HL-60 (cell line): ENCODE measurements around the gene ATP12A.

ENCODE experiments used
- DNase-seq, 2 experiments: peaks; one replicate each; pipeline ENCODE4 v3.0.0-alpha.2; 2010 to 2020; ENCODE audit warnings: low read depth in 1 of 2, low spot score in 1 of 2
- H3K27ac ChIP-seq: fragments of 250-450 bp; sonication (Bioruptor Pico); replicated peaks from 2 replicates; pipeline ENCODE4 v1.5.1; 2020; ENCODE audit warnings: mild to moderate bottlenecking, moderate library complexity
- H3K27me3 ChIP-seq: fragments of 250-450 bp; sonication (Bioruptor Pico); 2 replicates; pipeline ENCODE4 v1.5.1; 2021; ENCODE audit warnings: mild to moderate bottlenecking, moderate library complexity; ENCODE audit not compliant: insufficient read depth, poor library complexity, severe bottlenecking
- H3K4me3 ChIP-seq: replicated peaks from 2 replicates; pipeline ENCODE4 v1.5.1; 2011; ENCODE audit warnings: mild to moderate bottlenecking, control low read depth, low read length; ENCODE audit not compliant: insufficient read depth
- CTCF ChIP-seq: IDR thresholded peaks from one replicate; pipeline ENCODE4 v1.5.1; 2011; ENCODE audit warnings: low read length, control low read depth, inconsistent platforms; ENCODE audit not compliant: insufficient read depth
- GABPA ChIP-seq: IDR thresholded peaks from 2 replicates; pipeline ENCODE4 v1.6.1; 2012; ENCODE audit warnings: low read depth
- POLR2AphosphoS5 ChIP-seq: IDR thresholded peaks from 2 replicates; pipeline ENCODE4 v1.6.1; 2012; ENCODE audit warnings: low read depth
- REST ChIP-seq: IDR thresholded peaks from 2 replicates; pipeline ENCODE4 v1.6.1; 2012; ENCODE audit warnings: low read depth; ENCODE audit not compliant: insufficient replicate concordance
- SPI1 ChIP-seq: IDR thresholded peaks from 2 replicates; pipeline ENCODE4 v1.6.1; 2012; ENCODE audit warnings: low read depth, mild to moderate bottlenecking, borderline replicate concordance

The ATP12A gene

GRCh38 chr13:24742977-24743376 lies 62.8 kb downstream of the ATP12A start:
- DNase-seq, result no peak
- H3K27me3 ChIP-seq, result peaks cover 40% of the 10 kb centered on the region
- no peak overlapping the region for H3K27ac ChIP-seq
- TF ChIP-seq GABPA (no peak), CTCF (no peak), POLR2AphosphoS5 (no peak), REST (no peak), SPI1 (no peak)
- H3K4me3 ChIP-seq, result no peak overlapping the region

GRCh38 chr13:24744247-24744646 lies 64.0 kb downstream of the ATP12A start:
- no peak overlapping the region for H3K4me3 ChIP-seq
- H3K27ac ChIP-seq, result no peak overlapping the region
- no peak for DNase-seq
- TF ChIP-seq GABPA (no peak), POLR2AphosphoS5 (no peak), REST (no peak), CTCF (no peak), SPI1 (no peak)
- peaks cover 51% of the 10 kb centered on the region for H3K27me3 ChIP-seq

- peaks cover 51% of the 10 kb centered on the region for H3K27me3 ChIP-seq
- TF ChIP-seq CTCF (no peak), POLR2AphosphoS5 (no peak), REST (no peak)
- no peak overlapping the region for H3K4me3 ChIP-seq
- DNase-seq, result no peak
- no peak overlapping the region for H3K27ac ChIP-seq
Observed at GRCh38 chr13:24745516-24745860, 65.3 kb downstream of the ATP12A start.
